SK-N-SH (cell line): ENCODE measurements around the gene COG2. TPM values are rescaled to one million over a fixed set of nuclear protein-coding genes. Genes with fewer than 3 reads are reported as not detected.

Experiments
- CTCF ChIA-PET: fragments of 300-600, 350-600 bp; formaldehyde crosslinking; extraction: SDS; loops from one replicate; lab custom pipeline; 2021; lab: Yijun Ruan, JAX
- POLR2A ChIA-PET: fragments of 350-600 bp; sonication (Branson Sonifier 250); formaldehyde crosslinking; extraction: SDS; loops from one replicate; lab custom pipeline; 2020; ENCODE audit warnings: antibody characterized with exemption, inconsistent platforms; lab: Yijun Ruan, JAX
- DNase-seq: peaks from one replicate; pipeline ENCODE4 v3.0.0; 2012
- H2AFZ ChIP-seq: fragments of 200-600 bp; sonication (generic); 2 replicates; pipeline ENCODE4 v1.8.1; 2016; ENCODE audit warnings: antibody characterized with exemption, mild to moderate bottlenecking, low read depth
- H3F3A ChIP-seq: fragments of 200-600 bp; sonication (generic); replicated peaks from 2 replicates; pipeline ENCODE3; 2016; ENCODE audit warnings: antibody characterized with exemption, mild to moderate bottlenecking; ENCODE audit not compliant: insufficient read depth
- H3K27ac ChIP-seq, 2 experiments: fragments of 200-500 bp in 1 of 2; fragments of 200-600 bp in 1 of 2; sonication (Bioruptor generic) in 1 of 2; sonication (generic), shearing (Covaris generic) in 1 of 2; 2 replicates each; pipeline versions ENCODE4 v1.5.1 to v1.6.1; 2014 to 2016; ENCODE audit warnings: low read depth in 2 of 2, inconsistent platforms in 1 of 2, low read length in 1 of 2, mild to moderate bottlenecking in 1 of 2, mixed read lengths in 1 of 2
- H3K27me3 ChIP-seq: fragments of 200-600 bp; sonication (generic), shearing (Covaris generic); 2 replicates; pipeline ENCODE4 v1.6.1; 2016; ENCODE audit warnings: mixed run types; ENCODE audit not compliant: insufficient read depth
- H3K36me3 ChIP-seq, 2 experiments: fragments of 200-500 bp in 1 of 2; fragments of 200-600 bp in 1 of 2; sonication (Bioruptor generic) in 1 of 2; sonication (generic) in 1 of 2; replicated peaks in 1 of 2; 2 replicates each; pipeline versions ENCODE3 to v1.5.1; 2014 to 2016; ENCODE audit warnings: low read length in 1 of 2, mild to moderate bottlenecking in 1 of 2; ENCODE audit not compliant: insufficient read depth in 2 of 2, control insufficient read depth in 1 of 2
- H3K4me1 ChIP-seq, 2 experiments: fragments of 200-500 bp in 1 of 2; fragments of 200-600 bp in 1 of 2; sonication (Bioruptor generic) in 1 of 2; sonication (generic), shearing (Covaris generic) in 1 of 2; 2 replicates each; pipeline versions ENCODE4 v1.5.1 to v1.6.1; 2014 to 2016; ENCODE audit warnings: low read depth in 1 of 2, low read length in 1 of 2, mixed run types in 1 of 2; ENCODE audit not compliant: insufficient read depth in 2 of 2, control insufficient read depth in 1 of 2
- H3K4me2 ChIP-seq: fragments of 200-600 bp; sonication (generic), shearing (Covaris generic); 2 replicates; pipeline ENCODE4 v1.6.1; 2017; ENCODE audit warnings: mixed run types
- H3K4me3 ChIP-seq, 2 experiments: fragments of 200-500 bp in 1 of 2; fragments of 200-600 bp in 1 of 2; sonication (Bioruptor generic) in 1 of 2; sonication (generic), shearing (Covaris generic) in 1 of 2; 2 replicates each; pipeline versions ENCODE4 v1.5.1 to v1.8.1; 2014 to 2016; ENCODE audit warnings: low read depth in 2 of 2, inconsistent platforms in 1 of 2, low read length in 1 of 2, mild to moderate bottlenecking in 1 of 2, mixed read lengths in 1 of 2, moderate library complexity in 1 of 2
- H3K79me2 ChIP-seq: fragments of 200-600 bp; sonication (generic); 2 replicates; pipeline ENCODE4 v1.8.1; 2017; ENCODE audit warnings: mild to moderate bottlenecking; ENCODE audit not compliant: insufficient read depth
- H3K9ac ChIP-seq: fragments of 200-600 bp; sonication (generic); 2 replicates; pipeline ENCODE4 v1.6.1; 2017; ENCODE audit warnings: mixed run types
- H3K9me2 ChIP-seq: fragments of 200-600 bp; sonication (generic); 2 replicates; pipeline ENCODE4 v1.6.1; 2017; ENCODE audit warnings: mixed run types
- H3K9me3 ChIP-seq: fragments of 200-600 bp; sonication (generic); 2 replicates; pipeline ENCODE4 v1.6.1; 2017; ENCODE audit warnings: mixed run types, mild to moderate bottlenecking, moderate library complexity
- H4K20me1 ChIP-seq: fragments of 200-600 bp; sonication (generic); 2 replicates; pipeline ENCODE4 v1.6.1; 2017; ENCODE audit warnings: mild to moderate bottlenecking, mixed run types; ENCODE audit not compliant: insufficient read depth
- CHD2 ChIP-seq: fragments of 150-350 bp; IDR thresholded peaks from 2 replicates; pipeline ENCODE4 v1.6.1; 2018; ENCODE audit warnings: low read length; ENCODE audit not compliant: partially characterized antibody
- CTCF ChIP-seq: fragments of 200-600 bp; sonication (generic); IDR thresholded peaks from 2 replicates; pipeline ENCODE4 v1.6.1; 2017; ENCODE audit warnings: antibody characterized with exemption, mild to moderate bottlenecking, moderate library complexity
- ELF1 ChIP-seq: IDR thresholded peaks from 2 replicates; pipeline ENCODE4 v1.4.0; 2012
- EZH2phosphoT487 ChIP-seq: fragments of 200-600 bp; sonication (generic); IDR thresholded peaks from 2 replicates; pipeline ENCODE4 v1.6.1; 2017; ENCODE audit warnings: low read depth, mixed run types, mild to moderate bottlenecking, antibody characterized with exemption, moderate library complexity, borderline replicate concordance
- FOSL2 ChIP-seq: IDR thresholded peaks from 2 replicates; pipeline ENCODE4 v1.4.0; 2012; ENCODE audit warnings: low read depth, mild to moderate bottlenecking, moderate library complexity, borderline replicate concordance
- FOXJ3 ChIP-seq: sonication (generic); formaldehyde crosslinking; IDR thresholded peaks from 2 replicates; pipeline ENCODE4 v1.5.1; 2020; ENCODE audit warnings: mild to moderate bottlenecking, missing genetic modification reagents
- GATA2 ChIP-seq: sonication (generic); formaldehyde crosslinking; IDR thresholded peaks from 2 replicates; pipeline ENCODE4 v1.5.0; 2020; ENCODE audit warnings: mild to moderate bottlenecking, missing genetic modification reagents
- NFIC ChIP-seq: IDR thresholded peaks from 2 replicates; pipeline ENCODE4 v1.4.0; 2012; ENCODE audit warnings: borderline replicate concordance
- NRF1 ChIP-seq: IDR thresholded peaks from 2 replicates; pipeline ENCODE4 v1.6.1; 2012; ENCODE audit warnings: low read depth, mild to moderate bottlenecking, low read length
- RAD21 ChIP-seq: IDR thresholded peaks from 2 replicates; pipeline ENCODE4 v1.6.1; 2012; ENCODE audit warnings: mild to moderate bottlenecking, low read length
- RCOR1 ChIP-seq: fragments of 150-350 bp; IDR thresholded peaks from 2 replicates; pipeline ENCODE4 v1.6.1; 2017; ENCODE audit warnings: antibody characterized with exemption, low read length
- SIN3A ChIP-seq: IDR thresholded peaks from 2 replicates; pipeline ENCODE4 v1.6.1; 2012; ENCODE audit warnings: low read depth, mild to moderate bottlenecking, low read length, moderate library complexity, borderline replicate concordance
- TAF1 ChIP-seq: IDR thresholded peaks from 2 replicates; pipeline ENCODE4 v1.6.1; 2012; ENCODE audit warnings: low read depth, mild to moderate bottlenecking, low read length, moderate library complexity, borderline replicate concordance
- TCF12 ChIP-seq: IDR thresholded peaks from 2 replicates; pipeline ENCODE4 v1.4.0; 2012
- TEAD4 ChIP-seq: IDR thresholded peaks from 2 replicates; pipeline ENCODE4 v1.4.0; 2012; ENCODE audit warnings: mild to moderate bottlenecking, borderline replicate concordance; ENCODE audit not compliant: insufficient read depth
- USF1 ChIP-seq: IDR thresholded peaks from 2 replicates; pipeline ENCODE4 v1.4.0; 2012; ENCODE audit warnings: low read depth, borderline replicate concordance
- USF2 ChIP-seq: fragments of 150-350 bp; IDR thresholded peaks from 2 replicates; pipeline ENCODE4 v1.6.1; 2017; ENCODE audit warnings: antibody characterized with exemption, low read length, low read depth, borderline replicate concordance
- WGBS: methylation state at CpG from one replicate; pipeline ENCODE4 v1.1.6; 2017; ENCODE audit warnings: low lambda C conversion rate; 5-methylcytosine and 5-hydroxymethylcytosine counted together
- polyA plus RNA-seq, 3 experiments: library from polyadenylated mRNA; depleted of rRNA; stranded (reverse); fragments of >200 nt; gene quantifications; 2 replicates each; pipeline ENCODE4 v1.2.3, GENCODE V29; 2012
- TF ChIP-seq, protein P1 (sequence below): IDR thresholded peaks from 2 replicates; pipeline ENCODE4; 2012

COG2 gene
- polyA plus RNA-seq, 1 of the 3 experiments (the other 2 are of a cell fraction): 11.0 TPM

DNA sequence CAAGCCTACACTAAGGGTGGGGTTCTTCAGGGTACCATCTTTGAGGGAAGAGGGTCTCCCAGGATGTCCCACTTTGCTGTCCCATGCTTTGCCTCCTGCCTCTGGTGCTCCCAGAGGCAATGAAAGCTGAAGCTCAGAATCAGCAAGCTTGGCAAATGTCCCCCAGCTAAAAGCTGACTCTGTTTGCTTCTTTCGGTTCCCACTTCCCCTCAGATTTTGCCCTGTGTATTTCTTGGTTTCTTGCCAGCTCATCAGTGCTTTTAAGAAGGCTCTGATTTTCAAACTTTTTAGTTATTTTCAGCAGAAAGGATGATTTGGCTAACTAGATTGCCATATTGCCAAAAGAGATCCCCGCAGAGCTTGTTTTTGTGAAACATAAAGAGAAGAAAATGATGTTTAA is 33.1 kb upstream of the COG2 start:
- CTCF ChIA-PET: no interaction called here
- POLR2A ChIA-PET: no interaction called here

GRCh38 chr1:230610589-230610988 is 31.7 kb upstream of the COG2 start:
- H3K27me3 ChIP-seq: no peaks in the 10 kb centered on the region
- H3K9ac ChIP-seq: no peak overlapping the region
- no peaks in the 10 kb centered on the region for H3K4me1 ChIP-seq
- no peaks in the 10 kb centered on the region for H3K79me2 ChIP-seq
- TF ChIP-seq USF1 (no peak), SIN3A (no peak), NRF1 (no peak), GATA2 (no peak), EZH2phosphoT487 (no peak), USF2 (no peak), ELF1 (no peak), NFIC (no peak), CHD2 (no peak), CTCF (no peak), RAD21 (no peak), FOXJ3 (CRISPR knock-in tag) (no peak), TEAD4 (no peak), FOSL2 (no peak), RCOR1 (no peak)
- TF ChIP-seq, protein P1, sequence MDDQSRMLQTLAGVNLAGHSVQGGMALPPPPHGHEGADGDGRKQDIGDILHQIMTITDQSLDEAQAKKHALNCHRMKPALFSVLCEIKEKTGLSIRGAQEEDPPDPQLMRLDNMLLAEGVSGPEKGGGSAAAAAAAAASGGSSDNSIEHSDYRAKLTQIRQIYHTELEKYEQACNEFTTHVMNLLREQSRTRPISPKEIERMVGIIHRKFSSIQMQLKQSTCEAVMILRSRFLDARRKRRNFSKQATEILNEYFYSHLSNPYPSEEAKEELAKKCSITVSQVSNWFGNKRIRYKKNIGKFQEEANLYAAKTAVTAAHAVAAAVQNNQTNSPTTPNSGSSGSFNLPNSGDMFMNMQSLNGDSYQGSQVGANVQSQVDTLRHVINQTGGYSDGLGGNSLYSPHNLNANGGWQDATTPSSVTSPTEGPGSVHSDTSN: no peak
- H3K9me3 ChIP-seq: no peaks in the 10 kb centered on the region
- no peaks in the 10 kb centered on the region for H4K20me1 ChIP-seq
- H3K36me3 ChIP-seq: no peaks in the 10 kb centered on the region
- no peak overlapping the region for H3K4me3 ChIP-seq
- H3F3A ChIP-seq: no peaks in the 10 kb centered on the region
- no peaks in the 10 kb centered on the region for H3K9me2 ChIP-seq
- POLR2A ChIA-PET: no interaction called here
- DNase-seq: no peak
- no peak overlapping the region for H3K27ac ChIP-seq
- CTCF ChIA-PET: interaction anchor here (0.6 to 1.3 kb wide), 3 partner anchors 8 to 22 kb away, joined by 3 read pairs; no protein-coding TSS in a partner anchor
- no peak overlapping the region for H2AFZ ChIP-seq
- no peak overlapping the region for H3K4me2 ChIP-seq
- 14% methylated on average over 1 of the region's 1 CpG for WGBS

More for the DNA sequence above, 33.1 kb upstream of the COG2 start:
- TF ChIP-seq TAF1 (no peak), TCF12 (no peak)
- Histone ChIP-seq H3K4me2 (no peak overlapping the region), H3K9me2 (no peaks in the 10 kb centered on the region), H3K4me1 (no peaks in the 10 kb centered on the region), H3K9me3 (no peaks in the 10 kb centered on the region), H2AFZ (no peak overlapping the region), H4K20me1 (no peaks in the 10 kb centered on the region), H3K4me3 (no peak overlapping the region), H3K79me2 (no peaks in the 10 kb centered on the region), H3K27ac (no peak overlapping the region), H3K9ac (no peak overlapping the region), H3F3A (no peaks in the 10 kb centered on the region), H3K36me3 (no peaks in the 10 kb centered on the region), H3K27me3 (no peaks in the 10 kb centered on the region)
- DNase-seq: no peak
- 33% methylated on average over 2 of the region's 2 CpGs for WGBS
